Body of pancreas (tissue), 4 donors: ENCODE data around the gene CEP104. TPM values are rescaled to one million over a fixed set of nuclear protein-coding genes. Genes with fewer than 3 reads are reported as not detected.
A peak's percentile ranks its signal among the peaks of the same experiment; 100 is the strongest.

Experiments
- ATAC-seq: fragments of 150-250 bp; one replicate; pipeline ENCODE4 v1.9.1; 2016
- DNase-seq, 4 donors: peaks; one replicate each; pipeline ENCODE4 v3.0.0-alpha.2; 2019
- H3K27ac ChIP-seq, 4 donors: fragments of 200-600 bp; sonication (generic); 1 replicate in 3 of 4; 2 replicates in 1 of 4; pipeline versions ENCODE4 v1.5.1 to v1.6.1; 2016 to 2019; ENCODE audit warnings: mild to moderate bottlenecking in 1 of 4, mixed read lengths in 1 of 4, moderate library complexity in 1 of 4
- H3K27me3 ChIP-seq, 2 donors: fragments of 200-600 bp; sonication (generic); one replicate each; pipeline ENCODE4 v1.6.0; 2016; ENCODE audit warnings: mild to moderate bottlenecking in 1 of 2
- H3K36me3 ChIP-seq, 2 donors: fragments of 200-600 bp; sonication (generic); replicated peaks in 1 of 2; 2 replicates each; pipeline ENCODE4 v1.5.1; 2016; ENCODE audit warnings: low read depth in 2 of 2; ENCODE audit not compliant: insufficient read depth in 1 of 2
- H3K4me1 ChIP-seq: fragments of 200-600 bp; sonication (generic); one replicate; pipeline ENCODE4 v1.6.0; 2016
- H3K4me3 ChIP-seq, 2 donors: fragments of 200-600 bp; sonication (generic); 1 replicate in 1 of 2; 2 replicates in 1 of 2; pipeline ENCODE4 v1.5.1; 2016 to 2019
- H3K9me3 ChIP-seq, 3 donors: fragments of 200-600 bp; sonication (generic); 1 replicate in 2 of 3; 2 replicates in 1 of 3; pipeline ENCODE4 v1.5.1; 2016
- POLR2A ChIP-seq, 3 donors: fragments of 450-650 bp; IDR thresholded peaks; one replicate each; pipeline ENCODE4 v1.6.1; 2016; ENCODE audit warnings: antibody characterized with exemption in 3 of 3, mild to moderate bottlenecking in 2 of 3
- WGBS, 2 donors: methylation state at CpG; one replicate each; pipeline ENCODE4 v1.1.5; 2017; 5-methylcytosine and 5-hydroxymethylcytosine counted together
- intact Hi-C: fragments of 100-400 bp; cut with DNase I; formaldehyde crosslinking; loops from one replicate; pipeline ENCODE4 v1.15.1; 2023
- total RNA-seq, 2 donors: library from RNA; depleted of rRNA; stranded (reverse); fragments of >200 nt; gene quantifications; one replicate each; pipeline ENCODE4 v1.1.0, GENCODE V29; 2016
- TF ChIP-seq, protein P1 (sequence below), 7 experiments: fragments of 450-650 bp in 4 of 7; fragments of 200-600 bp in 3 of 7; sonication (generic) in 3 of 7; IDR thresholded peaks; one replicate each; pipeline ENCODE4 v1.5.1; 2016 to 2019; ENCODE audit warnings: antibody characterized with exemption in 7 of 7

The CEP104 gene
- total RNA-seq, 2 donors from 2014 or later = 17.9 to 22.1 TPM

DNA sequence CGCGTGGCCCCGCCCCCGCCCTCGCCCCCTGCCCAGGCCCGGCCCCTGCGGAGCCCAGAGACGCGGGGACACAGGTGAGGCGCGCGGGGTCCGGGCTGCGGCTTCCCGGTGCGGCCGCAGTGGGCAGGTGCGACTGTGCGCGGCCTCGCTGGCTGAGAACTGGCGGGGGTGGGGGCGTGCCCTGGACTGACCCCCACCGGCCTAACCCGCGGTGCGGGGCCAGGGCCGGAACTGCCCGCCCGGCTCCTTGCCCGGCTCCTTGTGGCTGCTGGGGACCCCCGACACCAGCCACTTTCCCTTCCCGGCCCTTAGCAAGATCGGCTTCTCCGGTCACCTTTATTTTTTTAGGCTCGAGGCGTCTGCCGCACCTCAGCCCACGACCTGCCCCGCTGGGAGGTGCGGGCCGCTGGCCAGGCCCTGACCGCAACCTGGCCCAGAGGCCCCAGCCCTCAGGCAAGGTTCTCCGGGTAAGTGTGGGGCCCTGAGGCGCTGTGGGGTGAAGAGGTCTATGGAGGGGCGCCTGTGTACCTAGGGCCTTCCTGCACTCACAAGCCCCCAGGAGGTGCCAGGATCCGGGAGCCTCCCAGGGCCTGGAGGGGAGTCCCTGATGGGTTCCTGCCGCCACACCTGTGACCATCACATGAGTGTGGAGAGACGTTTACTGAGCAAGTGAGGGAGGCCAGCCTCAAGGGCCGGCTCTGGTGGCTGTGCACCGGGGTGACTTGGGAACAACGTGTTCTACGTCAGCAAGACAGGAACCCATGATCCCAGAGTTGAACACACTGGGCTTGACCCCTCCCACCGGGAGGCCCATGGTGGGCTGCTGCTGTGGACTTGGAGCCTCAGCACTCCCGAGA, 84.1 kb downstream of the CEP104 start, which contains the start of gene SMIM1:
Gene SMIM1, plus strand, starts transcription at position 35 of the 857 bp plus-strand sequence. CDS start 2,625 bp downstream, outside the sequence.
- Histone ChIP-seq H3K4me1 (peaks cover 50% of the 10 kb centered on the region), H3K27me3 (no peaks in the 10 kb centered on the region), H3K9me3 (no peaks in the 10 kb centered on the region), H3K4me3 (peak within 1 kb of the TSS; percentile 53 to 87), H3K27ac (peak within 1 kb of the TSS; percentile 53 to 75 (median 68)), H3K36me3 (no peaks in the 10 kb centered on the region)
- DNase-seq (peak in 3 of 4 donors; percentile 31 to 47 (median 41)), ATAC-seq (peak; percentile 6)
- intact Hi-C loops = no loop called here
- TF ChIP-seq, protein P1, sequence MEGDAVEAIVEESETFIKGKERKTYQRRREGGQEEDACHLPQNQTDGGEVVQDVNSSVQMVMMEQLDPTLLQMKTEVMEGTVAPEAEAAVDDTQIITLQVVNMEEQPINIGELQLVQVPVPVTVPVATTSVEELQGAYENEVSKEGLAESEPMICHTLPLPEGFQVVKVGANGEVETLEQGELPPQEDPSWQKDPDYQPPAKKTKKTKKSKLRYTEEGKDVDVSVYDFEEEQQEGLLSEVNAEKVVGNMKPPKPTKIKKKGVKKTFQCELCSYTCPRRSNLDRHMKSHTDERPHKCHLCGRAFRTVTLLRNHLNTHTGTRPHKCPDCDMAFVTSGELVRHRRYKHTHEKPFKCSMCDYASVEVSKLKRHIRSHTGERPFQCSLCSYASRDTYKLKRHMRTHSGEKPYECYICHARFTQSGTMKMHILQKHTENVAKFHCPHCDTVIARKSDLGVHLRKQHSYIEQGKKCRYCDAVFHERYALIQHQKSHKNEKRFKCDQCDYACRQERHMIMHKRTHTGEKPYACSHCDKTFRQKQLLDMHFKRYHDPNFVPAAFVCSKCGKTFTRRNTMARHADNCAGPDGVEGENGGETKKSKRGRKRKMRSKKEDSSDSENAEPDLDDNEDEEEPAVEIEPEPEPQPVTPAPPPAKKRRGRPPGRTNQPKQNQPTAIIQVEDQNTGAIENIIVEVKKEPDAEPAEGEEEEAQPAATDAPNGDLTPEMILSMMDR (IDR thresholded peaks at IDR 0.05) = no peak
- WGBS, 2 donors = 5 to 9% methylated on average over 6 to 55 of the region's 55 CpGs

DNA sequence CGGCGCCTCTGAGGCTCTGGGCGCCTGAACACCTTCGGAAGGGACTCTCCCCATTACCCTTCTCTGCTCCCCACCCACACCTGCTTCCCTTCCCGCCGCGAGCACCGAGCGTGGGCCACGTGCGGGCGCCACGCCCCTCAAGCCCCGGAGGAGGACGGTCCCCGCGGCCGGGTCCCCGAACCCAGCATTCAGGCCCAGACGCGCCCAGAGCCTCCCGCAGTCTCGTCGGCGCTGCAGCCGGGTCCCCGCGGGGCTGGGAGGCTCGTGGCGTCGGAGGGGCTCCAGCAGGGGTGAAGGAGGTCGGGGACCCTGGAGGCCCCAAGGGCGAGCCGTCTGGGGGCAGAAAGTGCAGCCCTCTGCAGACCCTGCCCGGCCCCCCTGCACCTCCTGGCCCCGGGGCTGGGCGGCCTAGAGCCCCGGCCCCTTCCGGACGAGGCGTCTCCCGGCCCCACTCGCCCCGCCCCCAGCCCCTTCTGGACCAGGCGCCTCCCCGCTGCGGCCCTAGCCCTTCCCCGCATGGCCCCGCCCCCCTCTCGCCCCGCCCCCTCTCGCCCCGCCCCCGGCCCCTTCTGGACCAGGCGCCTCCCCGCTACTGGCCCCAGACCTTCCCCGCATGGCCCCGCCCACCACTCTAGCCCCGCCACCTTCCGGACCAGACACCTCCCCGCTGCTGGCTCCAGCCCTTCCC, 84.8 kb downstream of the CEP104 start:
- Histone ChIP-seq H3K36me3 (no peaks in the 10 kb centered on the region), H3K4me1 (peaks cover 58% of the 10 kb centered on the region), H3K4me3 (peak overlapping the region; percentile 53 to 87), H3K27ac (peak overlapping the region; percentile 53 to 75 (median 68)), H3K9me3 (no peaks in the 10 kb centered on the region), H3K27me3 (no peaks in the 10 kb centered on the region)
- peak; percentile 95 to 97 (median 96) for DNase-seq
- ATAC-seq = peak; percentile 90
- WGBS, 2 donors = 1 to 5% methylated on average over 11 to 52 of the region's 61 CpGs
- TF ChIP-seq, protein P1 (IDR thresholded peaks at IDR 0.05) = no peak
- peak in 2 of 3 donors; percentile 59 to 61 for TF ChIP-seq POLR2A (IDR thresholded peaks at IDR 0.05)
- intact Hi-C loops = no loop called here

DNA sequence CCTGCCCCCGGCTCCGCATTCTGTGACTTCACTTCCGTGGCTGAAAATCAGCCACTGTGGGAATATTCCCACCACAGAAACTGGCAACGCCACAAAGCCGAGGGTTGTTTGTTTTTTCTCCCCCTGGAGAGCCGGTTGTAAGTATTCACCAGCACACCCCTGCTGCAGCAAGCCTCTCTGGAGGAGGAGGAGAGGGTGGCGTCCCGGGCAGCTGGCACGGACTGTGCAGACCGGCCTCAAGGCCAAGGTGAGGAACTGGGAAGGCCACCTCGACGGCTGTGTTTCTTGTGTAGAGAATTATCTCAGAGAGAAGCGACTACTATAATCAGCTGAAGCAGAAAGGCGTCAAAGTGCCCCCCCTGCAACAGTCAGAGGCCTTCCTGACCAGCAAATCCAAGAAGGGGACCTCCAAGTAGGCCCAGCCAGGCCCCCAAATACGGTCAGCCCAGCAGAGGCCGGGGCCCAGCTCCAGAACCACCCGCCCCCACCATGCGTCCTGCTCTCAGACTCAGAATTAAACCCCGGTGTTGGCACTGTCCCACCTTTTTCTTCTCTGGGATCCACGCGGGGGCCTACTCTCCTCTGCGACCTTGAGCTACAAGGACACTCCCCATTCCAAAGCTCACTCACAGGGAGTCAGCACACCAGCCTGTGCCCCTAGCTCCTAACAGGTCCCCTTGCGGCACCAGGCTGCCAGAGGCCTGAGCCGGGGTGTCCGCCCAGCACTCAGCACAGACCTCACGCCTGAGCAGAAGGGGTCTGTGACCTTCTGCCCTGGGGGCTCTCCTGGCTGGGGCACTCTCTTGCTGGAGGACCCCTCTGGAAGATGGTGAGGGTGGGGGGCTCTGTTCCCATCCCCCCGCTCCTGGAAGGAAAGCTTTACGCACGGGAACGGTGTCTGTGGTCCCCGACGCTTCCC, 85.6 kb downstream of the CEP104 start:
- Histone ChIP-seq H3K27ac (peak overlapping the region; percentile 34 to 67 (median 62)), H3K36me3 (no peaks in the 10 kb centered on the region), H3K27me3 (no peaks in the 10 kb centered on the region), H3K4me1 (peaks cover 59% of the 10 kb centered on the region), H3K9me3 (no peaks in the 10 kb centered on the region), H3K4me3 (peak overlapping the region in 1 of 2 donors; percentile 87)
- TF ChIP-seq, protein P1 (IDR thresholded peaks at IDR 0.05) = no peak
- TF ChIP-seq POLR2A (IDR thresholded peaks at IDR 0.05) = no peak
- DNase-seq = peak in 2 of 4 donors; percentile 45 to 53
- WGBS, 2 donors = 31 to 34% methylated on average over 14 to 32 of the region's 32 CpGs
- intact Hi-C loops = no loop called here
- ATAC-seq = no peak

DNA sequence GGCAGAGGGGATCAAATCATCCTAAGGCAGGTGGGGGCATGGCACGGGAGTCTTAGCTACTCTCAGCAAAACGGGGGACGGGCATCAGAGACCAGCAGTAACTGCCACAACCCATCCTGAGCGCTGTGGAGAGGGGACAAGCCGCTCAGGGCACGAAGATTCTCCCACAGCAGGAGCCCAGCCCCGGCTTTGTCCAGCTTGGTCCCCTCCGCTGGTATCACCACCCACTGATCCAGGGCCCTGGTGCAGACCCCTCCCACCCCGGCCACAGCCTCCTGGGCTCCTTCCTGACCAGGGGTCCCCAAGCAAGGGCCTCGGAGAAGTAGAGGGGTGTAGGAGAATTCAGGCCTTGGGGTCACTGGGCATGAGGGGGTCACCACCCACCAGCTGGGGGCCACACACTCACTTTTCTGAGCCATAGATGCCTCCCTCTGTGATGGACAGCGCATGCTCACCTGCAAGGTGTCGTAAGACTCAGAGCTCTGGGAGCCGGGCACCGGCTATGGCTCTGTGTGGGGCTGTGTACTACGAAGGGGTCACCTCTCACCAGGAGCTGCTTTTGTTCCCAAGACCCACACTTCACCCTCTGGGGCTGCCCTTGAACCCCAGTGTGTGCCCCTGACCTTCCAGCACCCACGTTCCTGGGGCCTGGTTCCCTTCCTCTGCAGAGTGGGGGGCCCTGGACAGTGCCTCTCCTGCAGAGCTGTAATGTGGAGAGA, 86.8 kb downstream of the CEP104 start:
- intact Hi-C loops = no loop called here

More for the DNA sequence above, 86.8 kb downstream of the CEP104 start:
- TF ChIP-seq, protein P1 (IDR thresholded peaks at IDR 0.05) = no peak
- no peak for TF ChIP-seq POLR2A (IDR thresholded peaks at IDR 0.05)
- Histone ChIP-seq H3K36me3 (no peaks in the 10 kb centered on the region), H3K9me3 (no peaks in the 10 kb centered on the region), H3K27ac (no peak overlapping the region), H3K4me3 (no peak overlapping the region), H3K27me3 (no peaks in the 10 kb centered on the region), H3K4me1 (peaks cover 48% of the 10 kb centered on the region)
- DNase-seq = no peak
- ATAC-seq = no peak
- 84 to 91% methylated on average over 13 to 16 of the region's 16 CpGs for WGBS, 2 donors
